Caco-2 (cell line): ENCODE data around the gene SEC31B. TPM values are rescaled to one million over a fixed set of nuclear protein-coding genes. Genes with fewer than 3 reads are reported as not detected.

Source experiments
- BruUV-seq: library from RNA; stranded (reverse); fragments of 400-500 nt; replicated peaks from 2 replicates; lab custom pipeline; 2021; lab: Mats Ljungman, UMichigan
- CTCF ChIA-PET: fragments of 300-600 bp; sonication (Branson Sonifier 250); formaldehyde crosslinking; loops from one replicate; lab custom pipeline; 2022; ENCODE audit warnings: antibody characterized with exemption; lab: Charles Lee
- POLR2A ChIA-PET: fragments of 300-600 bp; sonication (Branson Sonifier 250); formaldehyde crosslinking; loops from one replicate; lab custom pipeline; 2022; ENCODE audit warnings: antibody characterized with exemption; lab: Charles Lee
- DNase-seq, 2 experiments: peaks; one replicate each; pipeline versions ENCODE4 v3.0.0 to v3.0.0-alpha.2; 2020 to 2022
- H3K27me3 ChIP-seq: replicated peaks from 2 replicates; pipeline ENCODE4 v1.6.0; 2011; ENCODE audit warnings: low read length; ENCODE audit not compliant: control insufficient read depth, insufficient read depth
- H3K36me3 ChIP-seq: 2 replicates; pipeline ENCODE4 v1.5.1; 2011; ENCODE audit warnings: low read length; ENCODE audit not compliant: control insufficient read depth, insufficient read depth
- H3K4me1 ChIP-seq: fragments of 250-450 bp; sonication (Bioruptor Pico); 2 replicates; pipeline ENCODE4 v1.5.1; 2020; ENCODE audit warnings: mild to moderate bottlenecking
- H3K4me3 ChIP-seq: 2 replicates; pipeline ENCODE4 v1.5.1; 2011; ENCODE audit warnings: low read depth, mild to moderate bottlenecking, control low read depth, low read length
- H3K9me3 ChIP-seq: fragments of 250-450 bp; sonication (Bioruptor Pico); 2 replicates; pipeline ENCODE4 v1.5.1; 2020; ENCODE audit warnings: mild to moderate bottlenecking, moderate library complexity
- H3K27ac Mint-ChIP-seq: one replicate; pipeline ENCODE4 v1.8.0; 2022; ENCODE audit warnings: mixed read lengths; ENCODE audit not compliant: unreplicated experiment
- H3K27me3 Mint-ChIP-seq: one replicate; pipeline ENCODE4 v1.8.0; 2022; ENCODE audit warnings: mixed read lengths; ENCODE audit not compliant: insufficient read depth, unreplicated experiment
- H3K36me3 Mint-ChIP-seq: one replicate; pipeline ENCODE4 v1.8.0; 2022; ENCODE audit warnings: mild to moderate bottlenecking, mixed read lengths; ENCODE audit not compliant: insufficient read depth, unreplicated experiment
- H3K4me1 Mint-ChIP-seq: one replicate; pipeline ENCODE4 v1.8.0; 2022; ENCODE audit warnings: low read depth, mixed read lengths; ENCODE audit not compliant: unreplicated experiment
- H3K4me3 Mint-ChIP-seq: one replicate; pipeline ENCODE4 v1.8.0; 2022; ENCODE audit warnings: mild to moderate bottlenecking, moderate library complexity, mixed read lengths; ENCODE audit not compliant: unreplicated experiment
- H3K9me3 Mint-ChIP-seq: one replicate; pipeline ENCODE4 v1.8.0; 2022; ENCODE audit warnings: mixed read lengths; ENCODE audit not compliant: unreplicated experiment
- intact Hi-C: fragments of 100-400 bp; cut with micrococcal nuclease; formaldehyde crosslinking; loops from one replicate; pipeline ENCODE4 v1.10.0; 2022; ENCODE audit not compliant: unreplicated experiment
- total RNA-seq: library from RNA; stranded (reverse); gene quantifications from 2 replicates; pipeline ENCODE4 v1.2.3, GENCODE V29; 2022
- TF ChIP-seq, protein P1 (sequence below), 2 experiments: fragments of 200-600 bp in 1 of 2; IDR thresholded peaks; 1 replicate in 1 of 2; 2 replicates in 1 of 2; pipeline versions ENCODE4 v1.5.1 to v1.8.0; 2011 to 2022; ENCODE audit warnings: antibody characterized with exemption in 1 of 2, control low read depth in 1 of 2, inconsistent platforms in 1 of 2, low read depth in 1 of 2, low read length in 1 of 2, mild to moderate bottlenecking in 1 of 2, moderate library complexity in 1 of 2; ENCODE audit not compliant: insufficient read depth in 1 of 2, severe bottlenecking in 1 of 2, unreplicated experiment in 1 of 2

SEC31B gene
- total RNA-seq, 1 experiment from 2014 or later: 5.1 TPM

DNA sequence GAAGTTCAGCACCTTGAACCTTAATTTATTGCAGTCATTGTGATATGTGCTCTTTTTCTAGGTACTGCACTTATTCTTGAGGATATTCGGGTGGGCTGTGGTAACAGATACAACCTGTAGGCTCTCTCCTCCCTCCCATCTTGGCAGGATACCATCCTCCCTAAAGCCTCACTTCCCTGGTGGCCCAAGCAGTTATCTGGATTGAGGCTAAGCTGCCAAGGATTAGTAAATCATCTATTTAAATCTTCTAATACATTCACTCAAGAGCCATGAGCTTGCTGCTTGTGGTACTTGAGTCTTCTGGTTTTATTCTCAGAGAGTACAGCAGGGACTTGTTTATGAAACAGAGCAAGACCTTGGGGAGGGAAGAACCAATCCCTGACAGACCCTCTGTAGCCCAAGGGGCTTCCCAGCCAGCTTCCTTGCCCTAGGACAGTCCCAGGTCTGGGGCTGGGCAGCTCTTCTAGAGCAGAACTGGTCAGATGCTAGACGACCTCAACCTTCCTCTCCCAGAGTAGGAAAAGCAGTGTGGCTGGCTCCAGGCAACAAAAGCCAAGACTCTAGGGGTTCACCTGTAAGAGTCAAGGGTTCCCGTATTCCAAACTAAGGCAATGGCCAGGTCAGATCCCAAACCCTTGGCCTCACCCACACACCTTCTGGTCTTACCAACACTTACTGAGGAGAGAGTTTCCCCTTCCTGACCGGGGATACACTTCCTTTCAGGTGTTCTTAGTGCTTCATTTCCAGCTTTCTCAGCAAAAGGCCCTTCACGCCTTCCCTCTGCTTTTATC is 35.6 kb downstream of the SEC31B start:
- no peak overlapping the region for H3K27ac Mint-ChIP-seq
- no TSS peak for BruUV-seq
- ChIA-PET CTCF (no interaction called here), POLR2A (no interaction called here)
- no peak for DNase-seq
- Histone ChIP-seq H3K4me3 (no peak overlapping the region), H3K36me3 (no peaks in the 10 kb centered on the region), H3K9me3 (no peaks in the 10 kb centered on the region), H3K27me3 (no peaks in the 10 kb centered on the region; the same call in 1 of the 2 replicates), H3K4me1 (no peaks in the 10 kb centered on the region)
- peaks cover 13% of the 10 kb centered on the region for H3K4me1 Mint-ChIP-seq
- H3K9me3 Mint-ChIP-seq: no peaks in the 10 kb centered on the region
- intact Hi-C loops: no loop called here
- peaks cover 7% of the 10 kb centered on the region for H3K36me3 Mint-ChIP-seq
- peaks cover 13% of the 10 kb centered on the region for H3K27me3 Mint-ChIP-seq
- H3K4me3 Mint-ChIP-seq: peak overlapping the region; percentile 74
- TF ChIP-seq, protein P1, sequence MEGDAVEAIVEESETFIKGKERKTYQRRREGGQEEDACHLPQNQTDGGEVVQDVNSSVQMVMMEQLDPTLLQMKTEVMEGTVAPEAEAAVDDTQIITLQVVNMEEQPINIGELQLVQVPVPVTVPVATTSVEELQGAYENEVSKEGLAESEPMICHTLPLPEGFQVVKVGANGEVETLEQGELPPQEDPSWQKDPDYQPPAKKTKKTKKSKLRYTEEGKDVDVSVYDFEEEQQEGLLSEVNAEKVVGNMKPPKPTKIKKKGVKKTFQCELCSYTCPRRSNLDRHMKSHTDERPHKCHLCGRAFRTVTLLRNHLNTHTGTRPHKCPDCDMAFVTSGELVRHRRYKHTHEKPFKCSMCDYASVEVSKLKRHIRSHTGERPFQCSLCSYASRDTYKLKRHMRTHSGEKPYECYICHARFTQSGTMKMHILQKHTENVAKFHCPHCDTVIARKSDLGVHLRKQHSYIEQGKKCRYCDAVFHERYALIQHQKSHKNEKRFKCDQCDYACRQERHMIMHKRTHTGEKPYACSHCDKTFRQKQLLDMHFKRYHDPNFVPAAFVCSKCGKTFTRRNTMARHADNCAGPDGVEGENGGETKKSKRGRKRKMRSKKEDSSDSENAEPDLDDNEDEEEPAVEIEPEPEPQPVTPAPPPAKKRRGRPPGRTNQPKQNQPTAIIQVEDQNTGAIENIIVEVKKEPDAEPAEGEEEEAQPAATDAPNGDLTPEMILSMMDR (IDR thresholded peaks at IDR 0.05; ENCODE audit: insufficient read depth in 1 of 2, low read depth in 1 of 2, low read length in 1 of 2, severe bottlenecking in 1 of 2, unreplicated experiment in 1 of 2): no peak

- no peak overlapping the region for H3K27ac Mint-ChIP-seq
- H3K36me3 Mint-ChIP-seq: peaks cover 7% of the 10 kb centered on the region
- peaks cover 13% of the 10 kb centered on the region for H3K4me1 Mint-ChIP-seq
- Histone ChIP-seq H3K4me1 (no peaks in the 10 kb centered on the region), H3K9me3 (no peaks in the 10 kb centered on the region), H3K36me3 (no peaks in the 10 kb centered on the region), H3K27me3 (no peaks in the 10 kb centered on the region; the same call in 1 of the 2 replicates), H3K4me3 (peak overlapping the region; percentile 44)
- peak overlapping the region; percentile 74 for H3K4me3 Mint-ChIP-seq
- ChIA-PET CTCF (interaction anchor here (0.9 to 2.9 kb wide), 15 partner anchors 9 to 396 kb away, joined by 3 to 49 read pairs (median 6); partner anchors contain the start of gene HIF1AN), POLR2A (no interaction called here)
- TF ChIP-seq, protein P1 (IDR thresholded peaks at IDR 0.05; ENCODE audit: insufficient read depth in 1 of 2, low read depth in 1 of 2, low read length in 1 of 2, severe bottlenecking in 1 of 2, unreplicated experiment in 1 of 2): peak in 1 of 2 experiments; percentile 10
- peaks cover 18% of the 10 kb centered on the region for H3K27me3 Mint-ChIP-seq
- intact Hi-C loops: loop anchor here (1.0 kb wide), 3 partner anchors 21 to 49 kb away; no protein-coding TSS in a partner anchor
- no TSS peak for BruUV-seq
- no peaks in the 10 kb centered on the region for H3K9me3 Mint-ChIP-seq
- DNase-seq: no peak
These were observed 36.9 kb downstream of the SEC31B start for GRCh38 chr10:100482834-100483185.

GRCh38 chr10:100482181-100482833 is 37.4 kb downstream of the SEC31B start:
- no peaks in the 10 kb centered on the region for H3K36me3 ChIP-seq
- Mint-ChIP-seq H3K27me3 (peaks cover 18% of the 10 kb centered on the region), H3K9me3 (no peaks in the 10 kb centered on the region), H3K4me3 (peak overlapping the region; percentile 74), H3K36me3 (peaks cover 7% of the 10 kb centered on the region), H3K4me1 (peaks cover 13% of the 10 kb centered on the region), H3K27ac (no peak overlapping the region)
- ChIA-PET CTCF (interaction anchor here (0.9 to 2.9 kb wide), 16 partner anchors 9 to 396 kb away, joined by 3 to 49 read pairs (median 6); partner anchors contain the start of gene HIF1AN), POLR2A (interaction anchor here (0.5 kb wide), 1 partner anchor 344 kb away, joined by 3 read pairs; no protein-coding TSS in a partner anchor)
- BruUV-seq: no TSS peak
- H3K4me1 ChIP-seq: no peaks in the 10 kb centered on the region
- peak; percentile 71 to 83 for DNase-seq
- H3K9me3 ChIP-seq: no peaks in the 10 kb centered on the region
- peak overlapping the region; percentile 44 for H3K4me3 ChIP-seq
- no peaks in the 10 kb centered on the region; the same call in 1 of the 2 replicates for H3K27me3 ChIP-seq
- intact Hi-C loops: loop anchor here (1.0 kb wide), 3 partner anchors 22 to 48 kb away; no protein-coding TSS in a partner anchor
- TF ChIP-seq, protein P1 (IDR thresholded peaks at IDR 0.05; ENCODE audit: insufficient read depth in 1 of 2, low read depth in 1 of 2, low read length in 1 of 2, severe bottlenecking in 1 of 2, unreplicated experiment in 1 of 2): peak; percentile 92 to 94
